Testis (tissue), 2 donors: ENCODE results near the gene PHF3.

Experiments
- POLR2A ChIP-seq: fragments of 450-650 bp; IDR thresholded peaks from one replicate; pipeline ENCODE4 v1.6.1; 2017; ENCODE audit warnings: antibody characterized with exemption, mild to moderate bottlenecking, moderate library complexity
- TF ChIP-seq, protein P1 (sequence below), 3 experiments: fragments of 450-650 bp in 2 of 3; fragments of 200-600 bp in 1 of 3; sonication (generic) in 1 of 3; IDR thresholded peaks; one replicate each; pipeline ENCODE4 v1.5.1; 2016 to 2019; ENCODE audit warnings: antibody characterized with exemption in 3 of 3, mild to moderate bottlenecking in 2 of 3, moderate library complexity in 1 of 3

DNA sequence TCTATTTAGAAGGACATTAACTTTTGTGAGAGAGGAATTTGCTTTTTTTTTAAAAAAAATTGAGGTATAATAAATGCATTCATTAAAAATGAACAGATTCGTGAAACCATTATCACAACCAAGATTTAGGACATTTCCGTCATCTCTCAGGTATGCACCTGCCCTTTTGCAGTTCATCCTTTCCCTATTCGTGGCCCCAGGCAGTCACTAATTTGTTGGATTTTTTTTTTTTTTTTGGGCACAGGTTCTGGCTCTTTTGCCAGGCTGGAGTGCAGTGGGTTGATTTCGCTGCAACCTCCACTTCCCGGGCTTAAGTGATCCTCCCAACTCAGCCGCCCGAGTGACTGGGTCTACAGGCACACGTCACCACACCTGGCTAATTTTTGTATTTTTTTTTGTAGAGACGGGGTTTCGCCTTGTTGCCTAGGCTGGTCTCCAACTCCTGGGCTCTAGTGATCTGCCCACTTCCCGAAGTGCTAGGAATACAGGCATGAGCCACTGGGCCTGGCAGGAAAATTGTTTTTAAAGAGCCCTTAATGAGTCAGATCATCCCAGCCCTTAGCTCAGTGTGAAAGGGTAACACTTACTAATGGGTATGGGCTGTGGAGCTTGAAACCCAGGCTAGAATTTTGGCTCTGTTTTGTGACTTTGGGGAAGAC lies 9.2 kb downstream of the PHF3 start:
- no peak for TF ChIP-seq POLR2A
- TF ChIP-seq, protein P1, sequence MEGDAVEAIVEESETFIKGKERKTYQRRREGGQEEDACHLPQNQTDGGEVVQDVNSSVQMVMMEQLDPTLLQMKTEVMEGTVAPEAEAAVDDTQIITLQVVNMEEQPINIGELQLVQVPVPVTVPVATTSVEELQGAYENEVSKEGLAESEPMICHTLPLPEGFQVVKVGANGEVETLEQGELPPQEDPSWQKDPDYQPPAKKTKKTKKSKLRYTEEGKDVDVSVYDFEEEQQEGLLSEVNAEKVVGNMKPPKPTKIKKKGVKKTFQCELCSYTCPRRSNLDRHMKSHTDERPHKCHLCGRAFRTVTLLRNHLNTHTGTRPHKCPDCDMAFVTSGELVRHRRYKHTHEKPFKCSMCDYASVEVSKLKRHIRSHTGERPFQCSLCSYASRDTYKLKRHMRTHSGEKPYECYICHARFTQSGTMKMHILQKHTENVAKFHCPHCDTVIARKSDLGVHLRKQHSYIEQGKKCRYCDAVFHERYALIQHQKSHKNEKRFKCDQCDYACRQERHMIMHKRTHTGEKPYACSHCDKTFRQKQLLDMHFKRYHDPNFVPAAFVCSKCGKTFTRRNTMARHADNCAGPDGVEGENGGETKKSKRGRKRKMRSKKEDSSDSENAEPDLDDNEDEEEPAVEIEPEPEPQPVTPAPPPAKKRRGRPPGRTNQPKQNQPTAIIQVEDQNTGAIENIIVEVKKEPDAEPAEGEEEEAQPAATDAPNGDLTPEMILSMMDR (IDR thresholded peaks at IDR 0.05): no peak
